ENCODE data around the gene MED15. TPM values are rescaled to one million over a fixed set of nuclear protein-coding genes. Genes with fewer than 3 reads are reported as not detected.

The MED15 gene
- total RNA-seq, 1 experiment from 2014 or later: 9.1 TPM

GRCh38 chr22:20509344-20510047 is 2.1 kb downstream of the MED15 start:
- peak; percentile 81 for DNase-seq (ENCODE audit: low spot score)

DNA sequence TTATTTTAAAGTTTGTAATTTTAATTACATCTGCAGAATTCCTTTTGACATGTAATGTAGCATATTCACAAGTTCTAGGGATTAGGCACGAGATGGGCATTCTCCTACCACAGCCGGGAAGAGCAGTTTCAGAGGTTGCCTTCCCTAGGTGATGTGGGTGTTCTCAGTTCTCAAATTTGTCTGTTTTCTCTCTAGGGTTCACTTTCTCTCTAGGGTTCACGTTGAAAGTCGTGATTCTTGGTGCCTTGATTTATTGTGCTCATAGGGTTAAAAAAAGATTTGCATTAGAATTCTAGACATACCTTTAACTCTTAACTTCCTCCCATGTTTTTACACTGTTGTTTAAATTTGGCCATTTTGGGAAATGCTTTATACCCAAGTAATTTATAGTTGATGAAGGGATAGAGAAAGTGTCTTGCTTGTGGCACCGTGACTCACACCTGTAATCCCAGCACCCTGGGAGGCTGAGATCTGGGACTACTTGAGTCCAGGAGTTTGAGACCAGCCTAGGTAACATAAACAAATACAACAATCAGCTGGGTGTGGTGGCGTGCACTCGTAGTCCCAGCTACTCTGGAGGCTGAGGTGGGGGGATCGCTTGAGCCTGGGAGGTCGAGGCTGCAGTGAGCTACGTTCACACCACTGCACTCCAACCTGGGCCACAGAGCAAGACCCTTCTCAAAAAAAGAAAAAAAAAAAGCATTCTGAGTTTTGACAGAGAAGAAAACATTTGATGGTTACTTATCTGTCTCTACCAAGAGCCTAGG is 3.6 kb downstream of the MED15 start:
- DNase-seq (ENCODE audit: low spot score): no peak

- DNase-seq (ENCODE audit: low spot score): no peak
Measured at GRCh38 chr22:20511578-20512229, 4.3 kb downstream of the MED15 start.

DNA sequence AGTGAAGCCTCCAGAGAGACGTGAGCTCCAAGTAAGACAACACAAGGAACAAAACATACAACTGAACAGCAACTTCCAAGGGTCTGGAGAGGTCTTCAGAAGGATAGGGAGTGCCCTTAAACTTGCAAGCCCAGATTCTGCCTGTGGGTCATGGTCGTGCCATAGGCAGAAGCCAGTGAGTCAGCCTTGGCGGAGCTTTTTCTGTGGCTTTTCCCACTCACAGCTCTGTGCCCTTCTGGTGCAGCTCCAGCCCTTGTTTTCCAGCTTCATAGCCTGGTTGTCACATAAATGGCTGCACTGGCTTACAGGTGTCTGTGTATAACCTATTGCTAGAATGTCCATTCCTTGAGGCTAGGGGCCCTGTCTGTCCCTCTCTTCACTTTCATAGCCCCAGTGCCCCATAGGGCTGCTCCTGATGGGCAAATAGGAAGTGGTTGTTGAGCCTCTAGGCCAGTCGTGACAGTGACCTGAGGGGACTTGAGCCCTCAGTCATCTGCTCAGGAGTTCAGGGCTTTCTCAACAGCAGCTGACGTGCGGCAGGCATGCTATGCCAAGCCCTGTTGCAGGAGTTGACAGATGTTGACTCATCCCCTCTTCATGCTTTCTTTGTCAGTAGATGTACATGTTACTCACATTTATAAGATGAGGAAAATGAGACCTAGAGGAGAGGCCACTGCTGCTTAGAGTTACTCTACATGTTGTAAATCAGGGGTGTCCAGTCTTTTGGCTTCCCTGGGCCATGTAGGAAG is 7.4 kb downstream of the MED15 start:
- DNase-seq (ENCODE audit: low spot score): no peak

DNA sequence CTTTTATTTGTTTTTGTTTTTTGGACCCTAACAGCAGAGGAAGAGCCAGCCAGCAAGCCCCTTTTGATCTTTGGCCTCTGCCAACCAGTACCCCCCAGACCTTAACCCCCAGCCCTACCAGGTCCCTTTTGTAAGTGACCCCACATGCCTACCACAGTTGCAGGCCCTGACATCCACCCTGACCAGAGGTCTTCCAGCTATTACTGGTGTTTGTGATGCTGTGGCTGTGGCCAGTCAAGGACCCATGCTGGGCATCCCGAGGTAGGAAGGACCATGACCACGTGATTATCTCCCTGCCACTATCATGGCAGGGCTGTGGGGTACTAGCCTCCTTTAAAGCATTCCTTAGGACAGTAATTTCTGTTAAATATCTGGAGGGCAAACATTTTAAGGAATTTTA is 9.0 kb downstream of the MED15 start:
- DNase-seq (ENCODE audit: low spot score): no peak

GRCh38 chr22:20517422-20517821 is 10.0 kb downstream of the MED15 start:
- DNase-seq (ENCODE audit: low spot score): no peak

- no peak for DNase-seq (ENCODE audit: low spot score)
Measured at GRCh38 chr22:20517841-20518592, 10.6 kb downstream of the MED15 start.

DNA sequence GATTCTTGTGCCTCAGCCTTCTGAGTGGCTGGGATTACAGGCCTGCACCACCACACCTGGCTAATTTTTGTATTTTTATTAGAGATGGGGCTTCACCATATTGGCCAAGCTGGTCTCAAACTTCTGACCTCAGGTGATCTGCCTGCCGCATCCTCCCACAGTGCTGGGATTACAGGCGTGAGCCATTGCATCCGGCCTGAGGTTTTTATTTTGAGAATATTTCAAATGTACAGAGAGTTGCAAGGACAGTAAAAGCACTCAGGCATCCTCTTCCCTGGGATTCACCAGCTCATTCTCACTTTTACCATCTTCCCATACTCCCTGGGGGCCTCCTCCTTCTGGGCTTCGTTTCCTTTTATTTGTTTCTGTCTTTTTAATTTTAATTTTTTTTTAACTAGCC is 12.1 kb downstream of the MED15 start:
- DNase-seq (ENCODE audit: low spot score): no peak

DNA sequence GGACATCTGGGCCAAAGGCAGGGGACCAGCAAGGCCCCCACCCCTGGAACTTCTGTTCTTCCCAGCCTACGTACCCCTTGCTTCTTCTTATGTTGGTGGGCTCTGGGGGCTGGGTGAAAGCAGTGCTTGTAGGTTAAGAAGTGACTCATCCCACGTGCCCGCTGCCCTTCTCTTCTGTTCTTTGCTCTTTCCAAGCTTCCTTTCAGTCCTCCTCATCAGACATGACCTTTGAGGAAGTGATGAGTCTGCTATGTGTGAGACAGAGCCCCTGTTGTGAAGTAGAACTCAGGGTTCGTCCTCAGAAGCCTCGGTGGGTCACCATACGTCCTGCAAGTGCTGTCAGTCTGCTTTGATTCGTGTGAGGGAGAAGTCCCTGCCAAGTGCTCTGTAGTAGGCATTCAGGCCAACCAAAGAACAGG is 12.7 kb downstream of the MED15 start:
- DNase-seq (ENCODE audit: low spot score): no peak

DNA sequence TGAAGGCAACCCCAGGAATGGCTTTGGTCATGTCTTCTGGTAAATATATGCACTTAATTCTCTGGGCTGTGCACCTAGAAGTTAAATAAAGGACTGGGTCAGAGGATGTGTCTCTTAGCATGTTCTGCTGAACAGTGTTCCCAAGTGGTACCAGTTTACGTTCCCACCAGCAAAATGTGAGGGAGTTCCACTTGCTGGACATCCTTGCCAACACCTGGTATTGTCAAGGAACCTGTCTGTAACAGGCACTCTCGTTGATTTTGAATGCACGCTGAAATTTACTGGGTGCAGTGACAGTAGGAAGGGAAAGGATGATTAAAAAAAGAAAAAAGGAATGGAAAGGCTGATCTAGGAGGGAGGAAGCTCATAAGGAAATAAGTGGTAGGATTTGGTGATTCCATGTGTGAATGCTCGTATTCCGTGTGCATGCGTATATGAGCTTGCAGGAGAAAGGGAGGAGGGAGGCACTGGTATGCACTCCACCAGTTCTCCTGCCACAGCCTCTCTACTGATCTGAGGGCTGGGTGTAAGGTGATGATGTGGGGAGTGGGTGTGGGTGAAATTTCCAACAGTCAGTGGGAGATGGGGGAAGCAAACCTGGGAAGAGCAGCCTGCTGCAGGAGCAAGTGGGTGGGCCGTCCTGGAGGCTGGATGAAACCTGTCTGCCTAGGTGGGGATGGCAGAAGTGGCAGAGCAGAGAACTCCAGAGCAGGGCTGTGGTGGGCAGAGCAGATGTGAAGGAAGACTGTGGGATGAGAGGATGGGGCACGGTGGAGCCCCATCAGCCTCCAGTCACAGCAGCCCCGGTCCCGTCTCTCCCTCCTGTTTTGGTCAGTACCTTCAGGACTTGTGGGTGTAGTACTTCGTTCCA is 15.0 kb downstream of the MED15 start:
- DNase-seq (ENCODE audit: low spot score): no peak

GRCh38 chr22:20523086-20523983 is 15.9 kb downstream of the MED15 start:
- no peak for DNase-seq (ENCODE audit: low spot score)

GRCh38 chr22:20524004-20524481 is 16.6 kb downstream of the MED15 start:
- DNase-seq (ENCODE audit: low spot score): no peak

- no peak for DNase-seq (ENCODE audit: low spot score)
Measured at GRCh38 chr22:20525048-20525447, 17.6 kb downstream of the MED15 start.

GRCh38 chr22:20526305-20526627 is 18.9 kb downstream of the MED15 start:
- DNase-seq (ENCODE audit: low spot score): no peak

GRCh38 chr22:20526628-20527355 is 19.4 kb downstream of the MED15 start:
- DNase-seq (ENCODE audit: low spot score): no peak

- DNase-seq (ENCODE audit: low spot score): no peak
Measured at GRCh38 chr22:20528405-20528978, 21.1 kb downstream of the MED15 start.

DNA sequence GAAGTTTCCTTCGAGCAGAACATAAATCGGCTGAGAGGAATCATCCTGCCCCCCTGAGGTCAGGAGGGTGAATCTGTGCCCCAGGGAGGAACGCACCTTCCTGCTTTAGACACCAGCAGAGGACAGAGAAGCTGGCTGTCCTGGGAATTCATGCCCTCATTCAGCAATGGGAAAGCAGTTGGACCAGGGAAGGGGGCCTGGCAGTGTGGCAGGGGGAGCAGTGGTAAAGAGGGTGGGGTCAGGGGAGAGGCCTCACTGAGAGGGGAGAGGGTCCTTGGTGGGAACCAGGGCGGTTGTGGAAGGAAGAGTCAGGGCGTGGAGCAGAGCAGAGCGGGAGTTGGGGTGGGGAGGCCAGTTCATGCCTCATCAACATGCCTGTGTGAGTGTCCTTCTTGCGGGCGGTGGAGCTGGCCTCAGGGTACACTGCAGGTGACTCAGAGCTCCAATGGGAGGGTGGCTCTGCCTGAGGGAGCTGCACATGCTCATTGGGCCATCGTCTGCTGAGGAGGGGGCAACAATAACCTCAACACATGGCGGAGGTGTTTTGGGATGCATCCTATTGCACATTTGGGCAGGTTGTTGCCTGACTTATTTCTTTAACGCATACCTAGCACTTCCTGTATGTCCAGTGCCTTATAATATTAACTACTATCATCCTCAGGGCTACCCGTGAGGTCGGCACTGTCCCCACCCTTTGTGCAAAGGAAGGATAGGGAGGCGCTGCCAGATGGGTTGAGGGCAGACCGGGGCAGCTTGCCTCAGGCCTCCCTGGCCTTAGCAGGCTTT is 23.2 kb downstream of the MED15 start:
- DNase-seq (ENCODE audit: low spot score): peak; percentile 46

DNA sequence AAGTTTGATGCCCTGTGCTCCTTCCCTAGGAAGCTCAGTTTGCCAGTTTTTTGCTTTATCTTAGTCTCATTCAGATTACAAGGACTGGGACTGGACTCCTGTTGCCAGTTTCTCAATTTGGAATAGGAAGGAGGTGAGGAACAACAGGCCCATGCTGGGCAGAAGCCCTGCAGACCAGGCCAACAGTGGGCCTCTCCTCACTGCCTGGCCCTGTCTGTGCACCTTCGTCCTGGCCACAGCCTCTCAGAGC is 23.7 kb downstream of the MED15 start:
- DNase-seq (ENCODE audit: low spot score): no peak

Data from H4 (cell line).